TTC549 (cell line): ENCODE measurements around the gene INVS.
"Not testable (repeated sequence)": the region's sequence is repeated elsewhere in the genome, so short reads cannot be mapped to it uniquely, and the experiment has no call there.

ENCODE experiments used
- FAIRE-seq: peaks from 2 replicates; lab custom pipeline; 2012; peaks lifted over from hg19 to GRCh38; lab: Jason Lieb, UNC

Gene INVS

GRCh38 chr9:100204796-100205195, 105.8 kb downstream of the INVS start:
- no peak for FAIRE-seq

- FAIRE-seq, result no peak
These were observed 107.9 kb downstream of the INVS start for GRCh38 chr9:100206899-100207298.

GRCh38 chr9:100208673-100209072, 109.6 kb downstream of the INVS start:
- no peak for FAIRE-seq

GRCh38 chr9:100211476-100211875, 112.4 kb downstream of the INVS start:
- FAIRE-seq, result no peak

GRCh38 chr9:100213730-100214477, 114.9 kb downstream of the INVS start:
- FAIRE-seq, result no peak

- no peak for FAIRE-seq
These were observed 117.2 kb downstream of the INVS start for GRCh38 chr9:100216178-100216787.

GRCh38 chr9:100217536-100217935, 118.5 kb downstream of the INVS start:
- no peak for FAIRE-seq

- FAIRE-seq, result no peak
These were observed 120.3 kb downstream of the INVS start for GRCh38 chr9:100219347-100219746.

- FAIRE-seq, result no peak
These were observed 121.9 kb downstream of the INVS start for GRCh38 chr9:100220936-100221335.

GRCh38 chr9:100221538-100221937, 122.5 kb downstream of the INVS start:
- FAIRE-seq, result no peak

GRCh38 chr9:100222674-100223073, 123.6 kb downstream of the INVS start:
- peak; percentile 83 for FAIRE-seq

GRCh38 chr9:100227636-100228035, 128.6 kb downstream of the INVS start:
- no peak for FAIRE-seq

- no peak for FAIRE-seq
These were observed 129.4 kb downstream of the INVS start for GRCh38 chr9:100228352-100228869.

- no peak for FAIRE-seq
These were observed 130.1 kb downstream of the INVS start for GRCh38 chr9:100229136-100229535.

- no peak for FAIRE-seq
These were observed 130.5 kb downstream of the INVS start for GRCh38 chr9:100229561-100229960.

- not testable (repeated sequence) for FAIRE-seq
These were observed 137.9 kb downstream of the INVS start for GRCh38 chr9:100236986-100237385.

GRCh38 chr9:100240512-100240911, 141.5 kb downstream of the INVS start:
- FAIRE-seq, result no peak

- no peak for FAIRE-seq
These were observed 168.2 kb downstream of the INVS start for GRCh38 chr9:100267211-100267610.

GRCh38 chr9:100268271-100268670, 169.2 kb downstream of the INVS start:
- FAIRE-seq, result no peak

GRCh38 chr9:100269656-100270055, 170.6 kb downstream of the INVS start:
- FAIRE-seq, result no peak

- FAIRE-seq, result no peak
These were observed 178.3 kb downstream of the INVS start for GRCh38 chr9:100277166-100277979.

GRCh38 chr9:100281066-100281465, 182.0 kb downstream of the INVS start:
- no peak for FAIRE-seq
